Endothelial cell (in vitro differentiated cells): ENCODE results near the gene SLC26A4. TPM values are rescaled to one million over a fixed set of nuclear protein-coding genes. Genes with fewer than 3 reads are reported as not detected.

ENCODE experiments used
- DNase-seq: peaks from one replicate; pipeline ENCODE4 v3.0.0; 2021; ENCODE audit warnings: low spot score
- H3K27ac Mint-ChIP-seq: one replicate; pipeline ENCODE4 v1.8.0; 2021; ENCODE audit warnings: mixed read lengths, inconsistent platforms; ENCODE audit not compliant: unreplicated experiment
- H3K27me3 Mint-ChIP-seq: one replicate; pipeline ENCODE4 v1.8.0; 2021; ENCODE audit warnings: mild to moderate bottlenecking, moderate library complexity, mixed read lengths, inconsistent platforms; ENCODE audit not compliant: unreplicated experiment
- H3K36me3 Mint-ChIP-seq: one replicate; pipeline ENCODE4 v1.8.0; 2021; ENCODE audit warnings: mild to moderate bottlenecking, low read depth, mixed read lengths, inconsistent platforms; ENCODE audit not compliant: unreplicated experiment
- H3K4me1 Mint-ChIP-seq: one replicate; pipeline ENCODE4 v1.8.0; 2021; ENCODE audit warnings: mild to moderate bottlenecking, mixed read lengths, inconsistent platforms; ENCODE audit not compliant: unreplicated experiment
- H3K4me3 Mint-ChIP-seq: one replicate; pipeline ENCODE4 v1.8.0; 2021; ENCODE audit warnings: mild to moderate bottlenecking, mixed read lengths, inconsistent platforms; ENCODE audit not compliant: unreplicated experiment
- H3K9me3 Mint-ChIP-seq: one replicate; pipeline ENCODE4 v1.8.0; 2021; ENCODE audit warnings: mixed read lengths, inconsistent platforms; ENCODE audit not compliant: unreplicated experiment
- CTCF ChIP-seq: fragments of 200-600 bp; sonication (generic); IDR thresholded peaks from one replicate; pipeline ENCODE4 v1.5.0; 2021; ENCODE audit warnings: antibody characterized with exemption; ENCODE audit not compliant: unreplicated experiment
- total RNA-seq: library from RNA; stranded (reverse); fragmentation: NEBNext Ultra II Directional; extraction: Animal tissue kit (Norgen Biotek cat#: 25700); gene quantifications from one replicate; pipeline ENCODE4 v1.2.1, GENCODE V29; 2021; ENCODE audit not compliant: unreplicated experiment

The SLC26A4 gene
- total RNA-seq, 1 donor from 2014 or later: 0.67 TPM

- no peaks in the 10 kb centered on the region for H3K36me3 Mint-ChIP-seq
- H3K27me3 Mint-ChIP-seq: peaks cover 12% of the 10 kb centered on the region
- no peak overlapping the region for H3K27ac Mint-ChIP-seq
- TF ChIP-seq CTCF: no peak
- DNase-seq: no peak
- no peaks in the 10 kb centered on the region for H3K9me3 Mint-ChIP-seq
- H3K4me3 Mint-ChIP-seq: no peak overlapping the region
- H3K4me1 Mint-ChIP-seq: peaks cover 19% of the 10 kb centered on the region
Measured at GRCh38 chr7:107658467-107658866, 2.2 kb upstream of the SLC26A4 start.

GRCh38 chr7:107659666-107660065, 962 bp upstream of the SLC26A4 start:
- H3K27me3 Mint-ChIP-seq: peaks cover 12% of the 10 kb centered on the region
- DNase-seq: no peak
- H3K9me3 Mint-ChIP-seq: no peaks in the 10 kb centered on the region
- H3K4me3 Mint-ChIP-seq: no peak overlapping the region
- TF ChIP-seq CTCF: no peak
- no peaks in the 10 kb centered on the region for H3K36me3 Mint-ChIP-seq
- no peak overlapping the region for H3K27ac Mint-ChIP-seq
- H3K4me1 Mint-ChIP-seq: peaks cover 16% of the 10 kb centered on the region

GRCh38 chr7:107661081-107661864, 645 bp downstream of the SLC26A4 start:
- Mint-ChIP-seq H3K4me3 (peak overlapping the region; percentile 88), H3K4me1 (peaks cover 8% of the 10 kb centered on the region), H3K36me3 (no peaks in the 10 kb centered on the region), H3K9me3 (no peaks in the 10 kb centered on the region), H3K27me3 (peaks cover 12% of the 10 kb centered on the region), H3K27ac (no peak overlapping the region)
- DNase-seq: peak; percentile 53
- TF ChIP-seq CTCF: no peak

GRCh38 chr7:107661865-107662379, 1.3 kb downstream of the SLC26A4 start:
- Mint-ChIP-seq H3K36me3 (no peaks in the 10 kb centered on the region), H3K9me3 (no peaks in the 10 kb centered on the region), H3K27me3 (peaks cover 12% of the 10 kb centered on the region), H3K4me1 (peaks cover 8% of the 10 kb centered on the region), H3K4me3 (peak overlapping the region; percentile 75), H3K27ac (no peak overlapping the region)
- no peak for TF ChIP-seq CTCF
- DNase-seq: no peak

- Mint-ChIP-seq H3K36me3 (no peaks in the 10 kb centered on the region), H3K4me1 (peaks cover 8% of the 10 kb centered on the region), H3K27ac (no peak overlapping the region), H3K9me3 (no peaks in the 10 kb centered on the region), H3K27me3 (peaks cover 12% of the 10 kb centered on the region), H3K4me3 (no peak overlapping the region)
- DNase-seq: no peak
- no peak for TF ChIP-seq CTCF
Measured at GRCh38 chr7:107663196-107663595, 2.6 kb downstream of the SLC26A4 start.
